LNCaP clone FGC (cell line): ENCODE measurements around the gene PSMC3.

Experiments used
- DNase-seq: peaks from one replicate; pipeline ENCODE4 v3.0.0-alpha.2; 2011; ENCODE audit warnings: low read depth
- H3K4me3 ChIP-seq: 2 replicates; pipeline ENCODE4 v1.5.1; 2011; ENCODE audit warnings: mild to moderate bottlenecking, low read depth, low read length, control low read depth
- TF ChIP-seq, protein P1 (sequence below): IDR thresholded peaks from 2 replicates; pipeline ENCODE4 v1.5.1; 2012; ENCODE audit warnings: mild to moderate bottlenecking; ENCODE audit not compliant: control insufficient read depth, insufficient read depth; ENCODE audit errors: extremely low read depth

Gene PSMC3

DNA sequence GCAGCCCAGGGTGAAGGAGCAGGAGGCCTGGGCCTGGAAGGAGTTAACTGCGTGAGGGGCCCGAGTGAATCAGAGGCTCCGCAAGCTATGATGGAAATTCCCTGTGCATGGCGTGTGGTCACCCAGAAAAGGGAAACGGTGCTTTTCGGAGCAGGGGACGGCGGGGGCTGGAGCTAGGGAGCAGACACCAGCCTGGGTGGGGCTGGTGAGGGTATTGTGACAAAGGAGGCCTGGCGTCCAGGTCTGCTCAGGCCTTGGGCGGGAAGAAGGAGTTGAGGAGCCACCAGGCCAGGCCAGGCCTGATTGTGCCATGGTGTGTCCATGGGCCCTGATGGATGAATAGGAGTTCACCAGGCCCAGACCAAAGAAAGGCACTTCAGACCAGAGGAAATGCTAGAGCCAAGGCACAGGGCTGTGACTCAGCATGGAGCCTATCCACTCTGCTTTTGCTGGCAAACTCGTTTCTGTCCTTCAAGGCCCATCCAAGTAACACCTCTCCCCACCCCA, 35.1 kb downstream of the PSMC3 start:
- no peak overlapping the region for H3K4me3 ChIP-seq
- no peak for DNase-seq
- TF ChIP-seq, protein P1, sequence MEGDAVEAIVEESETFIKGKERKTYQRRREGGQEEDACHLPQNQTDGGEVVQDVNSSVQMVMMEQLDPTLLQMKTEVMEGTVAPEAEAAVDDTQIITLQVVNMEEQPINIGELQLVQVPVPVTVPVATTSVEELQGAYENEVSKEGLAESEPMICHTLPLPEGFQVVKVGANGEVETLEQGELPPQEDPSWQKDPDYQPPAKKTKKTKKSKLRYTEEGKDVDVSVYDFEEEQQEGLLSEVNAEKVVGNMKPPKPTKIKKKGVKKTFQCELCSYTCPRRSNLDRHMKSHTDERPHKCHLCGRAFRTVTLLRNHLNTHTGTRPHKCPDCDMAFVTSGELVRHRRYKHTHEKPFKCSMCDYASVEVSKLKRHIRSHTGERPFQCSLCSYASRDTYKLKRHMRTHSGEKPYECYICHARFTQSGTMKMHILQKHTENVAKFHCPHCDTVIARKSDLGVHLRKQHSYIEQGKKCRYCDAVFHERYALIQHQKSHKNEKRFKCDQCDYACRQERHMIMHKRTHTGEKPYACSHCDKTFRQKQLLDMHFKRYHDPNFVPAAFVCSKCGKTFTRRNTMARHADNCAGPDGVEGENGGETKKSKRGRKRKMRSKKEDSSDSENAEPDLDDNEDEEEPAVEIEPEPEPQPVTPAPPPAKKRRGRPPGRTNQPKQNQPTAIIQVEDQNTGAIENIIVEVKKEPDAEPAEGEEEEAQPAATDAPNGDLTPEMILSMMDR = no peak

DNA sequence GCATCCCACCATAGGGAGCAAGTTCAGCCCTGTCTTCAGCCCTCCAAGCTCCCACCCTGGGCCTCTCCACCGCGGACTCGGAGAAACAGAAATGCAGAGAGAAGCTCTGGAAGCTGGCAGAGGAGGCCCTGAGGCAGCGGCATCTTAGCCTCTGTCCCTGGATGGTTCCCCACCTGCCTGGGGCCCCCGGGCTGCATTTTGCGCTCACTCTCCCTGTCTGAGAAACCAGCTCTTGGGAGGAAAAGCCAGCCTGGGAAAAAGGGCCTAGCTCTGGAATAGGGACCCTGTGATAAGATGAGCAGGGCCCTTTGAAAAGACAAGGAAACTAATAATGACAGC, 35.8 kb downstream of the PSMC3 start:
- no peak overlapping the region for H3K4me3 ChIP-seq
- TF ChIP-seq, protein P1 = no peak
- no peak for DNase-seq

DNA sequence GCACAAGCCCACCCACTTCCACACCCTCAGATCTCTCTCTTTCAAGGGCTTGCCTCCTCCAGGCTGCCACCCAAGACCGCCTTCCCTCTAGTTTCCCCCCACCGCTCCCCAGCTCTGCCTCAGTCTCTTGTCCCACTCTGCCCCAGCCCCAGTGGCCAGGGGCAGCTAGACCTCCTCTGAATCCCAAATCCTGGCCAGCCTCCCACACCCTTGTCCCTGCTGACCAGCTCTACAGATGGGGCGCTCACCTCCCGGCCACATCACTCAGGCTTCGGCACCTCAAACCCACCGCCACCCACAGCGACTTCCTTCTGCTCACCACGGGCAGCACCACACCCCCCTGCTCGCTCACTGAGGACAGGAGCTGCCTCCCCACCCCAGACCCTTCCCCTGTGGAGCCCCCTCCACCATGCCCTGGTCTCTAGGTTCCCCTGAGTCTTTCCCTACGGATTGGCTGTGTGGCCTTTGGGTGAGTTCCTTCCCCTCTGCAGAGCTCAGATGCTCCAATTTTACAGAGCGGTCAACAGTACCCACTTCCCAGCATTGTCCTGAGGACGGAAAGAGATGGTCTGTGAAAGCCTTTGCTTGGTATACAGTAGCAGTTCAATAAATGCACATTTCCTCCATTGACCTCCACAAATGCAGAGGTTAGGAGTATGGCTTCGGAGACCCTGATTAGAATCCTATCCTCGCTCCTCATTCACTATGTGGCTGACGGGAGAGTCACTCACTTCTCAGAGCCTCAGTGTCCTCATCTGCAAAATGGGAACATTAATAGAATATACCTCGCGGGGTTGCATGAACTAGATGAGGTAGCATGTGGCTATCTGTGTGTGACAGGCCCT, 36.4 kb downstream of the PSMC3 start:
- H3K4me3 ChIP-seq = no peak overlapping the region
- DNase-seq = no peak
- TF ChIP-seq, protein P1 = no peak

DNA sequence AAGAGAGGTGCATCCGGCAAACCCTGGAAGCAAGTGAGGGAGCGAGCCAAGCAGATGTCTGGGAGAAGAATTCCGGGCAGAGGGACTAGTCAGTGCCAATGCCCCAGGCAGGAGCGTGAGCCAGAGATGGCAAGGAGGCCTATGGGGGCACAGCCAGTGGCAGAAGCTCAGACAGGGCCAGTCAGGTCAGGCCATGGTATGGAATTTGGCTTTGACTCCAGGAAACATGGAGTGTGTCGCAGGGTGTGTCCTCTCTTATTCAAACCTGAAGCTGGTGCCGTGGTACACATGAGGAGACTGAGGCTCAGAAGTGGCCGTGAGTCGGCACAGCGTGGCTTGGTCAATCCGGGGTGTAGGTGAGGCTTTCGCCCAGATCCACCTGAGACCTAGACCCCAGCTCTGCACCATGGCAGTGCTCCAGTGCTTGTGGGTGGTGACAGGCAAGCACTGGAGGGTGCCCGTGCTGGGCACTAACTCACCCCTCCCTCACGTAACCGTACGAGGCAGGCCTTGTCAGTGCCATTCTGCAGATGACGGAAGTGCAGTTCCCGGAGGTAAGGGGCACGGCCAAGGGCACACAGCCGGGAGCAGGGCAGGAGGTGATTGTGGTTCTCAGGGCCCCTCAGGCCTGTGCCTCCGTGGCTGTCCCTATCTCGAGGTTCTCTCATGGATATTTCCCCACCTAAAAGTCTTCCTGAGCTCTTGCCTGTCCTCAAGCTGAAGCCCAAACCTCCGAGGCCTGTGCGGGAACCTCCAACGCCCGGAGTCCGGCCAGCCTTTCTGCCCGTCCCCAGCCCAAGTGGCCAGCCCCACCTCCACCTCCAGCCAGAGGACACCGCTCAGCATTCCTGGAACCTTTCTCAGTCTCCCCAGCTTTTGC, 37.3 kb downstream of the PSMC3 start:
- no peak for DNase-seq
- H3K4me3 ChIP-seq = no peak overlapping the region
- TF ChIP-seq, protein P1 = no peak

DNA sequence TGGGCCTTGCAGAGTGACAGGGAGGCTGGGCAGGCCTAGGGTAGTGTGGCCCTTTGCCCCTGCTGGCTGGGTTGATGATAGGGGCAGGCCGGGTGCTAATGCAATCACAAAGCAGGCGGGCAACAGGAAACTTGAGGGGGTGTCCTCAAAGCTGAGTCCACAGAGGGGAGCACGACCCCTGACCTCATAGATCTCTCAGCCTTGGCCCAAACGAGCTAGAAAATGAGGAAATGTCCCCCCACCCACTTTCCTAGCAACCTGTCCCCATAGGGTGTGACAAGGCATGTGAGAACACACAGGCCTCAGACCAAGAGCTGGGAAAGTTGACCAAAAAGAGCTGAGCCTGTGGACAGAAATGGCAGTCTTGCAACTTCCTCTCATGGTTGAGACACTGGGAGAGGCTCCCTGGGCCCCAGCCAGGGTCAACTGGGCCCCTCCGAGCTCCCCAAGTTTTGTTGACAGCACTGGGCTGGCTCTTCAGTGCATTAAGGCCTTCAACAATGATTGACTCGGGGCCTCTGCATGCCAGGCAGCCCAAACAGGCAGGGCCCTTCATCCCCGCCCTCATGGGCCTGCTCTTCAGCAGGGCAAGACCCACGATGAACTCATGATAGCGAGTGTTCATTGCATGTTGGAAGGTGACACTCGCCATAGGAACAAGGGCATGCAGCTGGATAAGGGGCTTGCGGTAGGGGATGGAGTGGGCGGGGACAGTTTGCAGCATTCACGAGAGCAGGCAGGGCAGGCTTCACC, 38.1 kb downstream of the PSMC3 start:
- no peak overlapping the region for H3K4me3 ChIP-seq
- TF ChIP-seq, protein P1 = no peak
- DNase-seq = no peak

DNA sequence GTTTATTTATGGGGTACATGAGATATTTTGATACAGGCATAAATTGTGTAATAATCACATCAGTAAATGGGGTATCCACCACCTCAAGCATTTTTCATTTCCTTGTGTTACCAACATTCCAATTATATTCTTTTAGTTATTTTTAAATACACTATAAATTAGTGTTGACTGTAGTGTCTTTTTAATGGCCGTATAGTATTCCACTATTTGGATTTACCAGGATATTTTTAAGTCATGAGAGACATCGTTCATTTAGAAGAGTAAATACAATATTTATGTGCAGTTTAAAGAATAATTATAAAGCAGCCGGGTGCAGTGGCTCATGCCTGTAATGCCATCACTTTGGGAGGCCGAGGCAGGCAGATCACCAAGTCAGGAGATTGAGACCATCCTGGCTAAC, 41.7 kb downstream of the PSMC3 start:
- DNase-seq = no peak
- TF ChIP-seq, protein P1 = no peak
- H3K4me3 ChIP-seq = no peak overlapping the region
